Colonic mucosa (tissue), 4 donors: ENCODE results near the gene APEX2. TPM values are rescaled to one million over a fixed set of nuclear protein-coding genes. Genes with fewer than 3 reads are reported as not detected.

Experiments used
- DNase-seq: peaks from one replicate; pipeline ENCODE4 v3.0.0-alpha.2; 2020
- H3K27ac ChIP-seq: fragments of 200-600 bp; one replicate; pipeline ENCODE4 v1.8.0; 2021
- H3K27me3 ChIP-seq: fragments of 200-600 bp; one replicate; pipeline ENCODE4 v1.8.0; 2021
- H3K36me3 ChIP-seq: fragments of 200-600 bp; one replicate; pipeline ENCODE4 v1.8.0; 2021
- H3K4me1 ChIP-seq: fragments of 200-600 bp; one replicate; pipeline ENCODE4 v1.8.0; 2021; ENCODE audit warnings: mild to moderate bottlenecking
- H3K4me3 ChIP-seq: fragments of 200-600 bp; one replicate; pipeline ENCODE4 v1.8.0; 2021
- H3K9ac ChIP-seq, 2 donors: one replicate each; pipeline ENCODE4 v1.7.0; 2013; ENCODE audit warnings: control low read depth in 2 of 2, low read depth in 2 of 2, low read length in 2 of 2
- H3K9me3 ChIP-seq: fragments of 200-600 bp; one replicate; pipeline ENCODE4 v1.8.0; 2021
- intact Hi-C: fragments of 100-400 bp; cut with DNase I; formaldehyde crosslinking; loops from one replicate; pipeline ENCODE4 v1.14.1; 2022
- total RNA-seq, 2 donors: library from RNA; stranded (reverse); fragmentation: NEBNext Ultra II Directional in 1 of 2; extraction: Animal tissue kit (Norgen Biotek cat#: 25700) in 1 of 2; gene quantifications; one replicate each; pipeline ENCODE4 v1.2.1, GENCODE V29; 2021
- TF ChIP-seq, protein P1 (sequence below): fragments of 200-600 bp; IDR thresholded peaks from one replicate; pipeline ENCODE4 v1.8.0; 2022; ENCODE audit warnings: antibody characterized with exemption, mild to moderate bottlenecking
- donor health status: healthy.
- donor health status: DM: no; HTN: no; CAD: no.
- donor health status: DM: no; HTN: no; CAD: no.

The APEX2 gene
- total RNA-seq, 2 donors from 2014 or later: 22.0 to 28.2 TPM

DNA sequence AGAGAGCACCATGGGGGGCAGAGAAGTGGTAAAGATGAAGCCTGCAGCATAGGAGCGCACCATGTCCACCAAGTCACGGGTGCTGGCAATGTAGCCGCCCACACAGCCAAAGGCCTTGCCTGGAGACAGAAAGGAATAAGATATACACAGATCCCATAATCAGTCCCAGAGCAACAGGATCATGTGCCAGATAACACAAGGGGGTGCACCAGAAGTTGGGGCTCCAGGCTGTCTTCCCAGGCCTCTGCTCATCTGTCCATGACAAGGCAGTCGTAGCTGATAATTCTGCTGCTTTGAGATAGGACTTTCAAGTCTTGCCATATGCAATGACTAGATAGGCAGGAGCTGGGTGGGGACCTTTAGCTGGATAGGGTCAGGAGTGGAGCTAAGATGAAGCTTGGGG is 14.7 kb downstream of the APEX2 start:
- no peaks in the 10 kb centered on the region for H3K4me1 ChIP-seq
- DNase-seq: no peak
- intact Hi-C loops: no loop called here
- H3K27me3 ChIP-seq: no peaks in the 10 kb centered on the region
- no peak overlapping the region for H3K9ac ChIP-seq
- H3K36me3 ChIP-seq: no peaks in the 10 kb centered on the region
- H3K27ac ChIP-seq: no peak overlapping the region
- H3K4me3 ChIP-seq: no peak overlapping the region
- H3K9me3 ChIP-seq: no peaks in the 10 kb centered on the region
- TF ChIP-seq, protein P1, sequence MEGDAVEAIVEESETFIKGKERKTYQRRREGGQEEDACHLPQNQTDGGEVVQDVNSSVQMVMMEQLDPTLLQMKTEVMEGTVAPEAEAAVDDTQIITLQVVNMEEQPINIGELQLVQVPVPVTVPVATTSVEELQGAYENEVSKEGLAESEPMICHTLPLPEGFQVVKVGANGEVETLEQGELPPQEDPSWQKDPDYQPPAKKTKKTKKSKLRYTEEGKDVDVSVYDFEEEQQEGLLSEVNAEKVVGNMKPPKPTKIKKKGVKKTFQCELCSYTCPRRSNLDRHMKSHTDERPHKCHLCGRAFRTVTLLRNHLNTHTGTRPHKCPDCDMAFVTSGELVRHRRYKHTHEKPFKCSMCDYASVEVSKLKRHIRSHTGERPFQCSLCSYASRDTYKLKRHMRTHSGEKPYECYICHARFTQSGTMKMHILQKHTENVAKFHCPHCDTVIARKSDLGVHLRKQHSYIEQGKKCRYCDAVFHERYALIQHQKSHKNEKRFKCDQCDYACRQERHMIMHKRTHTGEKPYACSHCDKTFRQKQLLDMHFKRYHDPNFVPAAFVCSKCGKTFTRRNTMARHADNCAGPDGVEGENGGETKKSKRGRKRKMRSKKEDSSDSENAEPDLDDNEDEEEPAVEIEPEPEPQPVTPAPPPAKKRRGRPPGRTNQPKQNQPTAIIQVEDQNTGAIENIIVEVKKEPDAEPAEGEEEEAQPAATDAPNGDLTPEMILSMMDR: no peak

DNA sequence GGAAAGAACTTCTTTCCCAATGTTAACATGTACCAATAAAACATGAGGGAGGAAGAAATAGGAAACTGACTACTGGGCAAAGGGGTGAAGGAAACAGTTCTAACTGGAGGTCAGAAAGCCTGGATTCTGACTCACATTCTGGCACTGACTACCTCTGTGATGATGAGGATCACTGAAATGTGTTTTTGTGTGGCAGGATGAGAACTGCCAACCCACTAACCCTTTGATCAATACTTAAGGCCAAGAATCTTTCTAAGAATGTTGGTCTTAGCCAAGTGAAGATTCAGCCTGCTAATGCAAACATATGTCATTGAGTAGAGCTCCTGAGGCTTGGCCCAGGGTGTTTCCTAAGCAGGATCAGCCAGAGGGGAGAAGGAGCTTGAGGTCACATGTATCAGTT is 26.0 kb downstream of the APEX2 start:
- no peak overlapping the region for H3K4me3 ChIP-seq
- no peak overlapping the region for H3K9ac ChIP-seq
- no peaks in the 10 kb centered on the region for H3K4me1 ChIP-seq
- intact Hi-C loops: no loop called here
- no peak overlapping the region for H3K27ac ChIP-seq
- TF ChIP-seq, protein P1: no peak
- H3K9me3 ChIP-seq: no peaks in the 10 kb centered on the region
- no peaks in the 10 kb centered on the region for H3K36me3 ChIP-seq
- no peaks in the 10 kb centered on the region for H3K27me3 ChIP-seq
- DNase-seq: no peak

DNA sequence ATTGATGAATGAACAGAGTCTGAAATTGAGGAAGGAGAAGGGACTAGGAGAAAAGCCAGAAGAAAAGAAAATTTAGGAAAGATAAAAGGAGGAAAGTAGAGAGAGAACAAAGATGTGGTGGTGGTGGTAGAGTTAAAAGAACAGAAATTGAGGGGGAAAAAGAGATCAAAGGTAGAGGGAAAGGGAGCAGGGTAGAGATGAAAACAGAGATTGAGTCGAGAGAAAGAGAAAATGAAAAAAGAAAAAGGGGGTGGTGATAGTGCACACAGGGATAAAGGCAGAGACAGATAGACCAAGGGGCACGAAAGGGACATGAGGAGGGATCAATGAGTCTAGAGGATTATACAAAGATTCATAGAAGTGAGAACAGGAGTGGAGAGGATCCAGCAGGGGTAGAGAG is 26.7 kb downstream of the APEX2 start:
- Histone ChIP-seq H3K4me1 (no peaks in the 10 kb centered on the region), H3K27ac (no peak overlapping the region), H3K9me3 (no peaks in the 10 kb centered on the region), H3K9ac (no peak overlapping the region), H3K36me3 (no peaks in the 10 kb centered on the region), H3K4me3 (no peak overlapping the region), H3K27me3 (no peaks in the 10 kb centered on the region)
- no peak for DNase-seq
- intact Hi-C loops: no loop called here
- TF ChIP-seq, protein P1: no peak

DNA sequence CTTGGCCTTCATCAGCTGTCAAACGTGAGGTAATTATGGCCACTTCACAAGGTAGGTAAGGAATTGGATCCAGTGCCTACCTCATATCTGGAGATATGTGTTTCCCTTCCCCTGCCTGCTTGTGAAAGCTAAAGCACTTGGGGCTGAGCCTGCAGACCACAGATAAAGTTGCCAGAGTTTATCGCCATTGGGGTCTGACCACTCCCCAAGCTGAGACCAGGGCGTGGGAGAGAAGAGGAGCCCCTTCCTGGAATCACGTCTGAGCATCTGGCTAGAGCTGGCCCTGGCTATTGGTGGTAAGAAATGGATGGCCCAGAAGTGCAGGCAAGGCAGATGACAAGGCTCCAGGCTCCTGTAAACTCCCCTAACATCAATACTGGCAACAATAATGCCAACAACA is 27.9 kb downstream of the APEX2 start:
- Histone ChIP-seq H3K9ac (no peak overlapping the region), H3K27ac (no peak overlapping the region), H3K27me3 (no peaks in the 10 kb centered on the region), H3K9me3 (no peaks in the 10 kb centered on the region), H3K4me3 (no peak overlapping the region), H3K36me3 (no peaks in the 10 kb centered on the region), H3K4me1 (no peaks in the 10 kb centered on the region)
- no peak for DNase-seq
- intact Hi-C loops: no loop called here
- TF ChIP-seq, protein P1: no peak

DNA sequence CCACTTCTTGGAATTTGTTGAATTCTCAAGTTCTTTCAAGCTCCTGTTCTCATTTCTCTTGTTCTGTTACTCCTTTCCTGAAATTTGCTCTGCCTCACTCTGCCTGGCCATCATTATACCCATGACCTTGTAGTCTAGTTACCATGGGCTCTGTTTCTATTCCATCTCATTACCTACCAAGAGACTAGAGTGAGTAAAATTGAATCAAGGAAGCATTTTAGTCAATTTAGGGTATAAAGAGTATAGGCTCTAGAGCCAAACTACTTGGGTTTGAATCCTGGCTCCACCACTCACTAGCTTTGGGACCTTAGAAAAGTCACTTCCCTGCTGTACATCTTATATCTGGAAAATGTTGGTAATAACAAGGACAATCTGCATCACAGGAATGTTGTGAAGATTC is 28.4 kb downstream of the APEX2 start:
- Histone ChIP-seq H3K27me3 (no peaks in the 10 kb centered on the region), H3K4me3 (no peak overlapping the region), H3K9ac (no peak overlapping the region), H3K36me3 (no peaks in the 10 kb centered on the region), H3K9me3 (no peaks in the 10 kb centered on the region), H3K4me1 (no peaks in the 10 kb centered on the region), H3K27ac (no peak overlapping the region)
- intact Hi-C loops: no loop called here
- TF ChIP-seq, protein P1: no peak
- no peak for DNase-seq

DNA sequence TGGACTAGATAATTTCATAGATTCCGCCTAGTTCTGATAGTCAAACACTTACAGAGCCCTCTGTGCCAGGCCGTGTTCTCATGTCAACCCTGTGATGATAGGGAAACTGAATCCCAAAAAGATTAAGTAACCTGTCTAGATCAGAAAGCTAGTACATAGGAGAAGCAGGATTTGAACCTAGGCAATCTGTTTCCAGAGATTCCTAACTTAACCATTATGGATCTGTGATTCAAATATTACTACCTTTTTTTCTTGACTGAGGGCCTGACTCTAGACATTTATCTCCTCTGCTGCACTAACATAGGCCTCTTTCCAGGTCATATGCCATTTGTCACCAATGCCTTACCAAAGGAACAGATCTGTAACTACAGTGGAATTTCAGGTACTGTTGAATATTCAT is 29.1 kb downstream of the APEX2 start:
- intact Hi-C loops: no loop called here
- H3K4me1 ChIP-seq: no peaks in the 10 kb centered on the region

More for the DNA sequence above, 29.1 kb downstream of the APEX2 start:
- TF ChIP-seq, protein P1: no peak
- no peak overlapping the region for H3K27ac ChIP-seq
- H3K27me3 ChIP-seq: no peaks in the 10 kb centered on the region
- H3K9me3 ChIP-seq: no peaks in the 10 kb centered on the region
- no peak overlapping the region for H3K4me3 ChIP-seq
- no peaks in the 10 kb centered on the region for H3K36me3 ChIP-seq
- no peak for DNase-seq
- H3K9ac ChIP-seq: no peak overlapping the region
